Astrocyte (in vitro differentiated cells and primary cell): ENCODE results near the gene SUN5. TPM values are rescaled to one million over a fixed set of nuclear protein-coding genes. Genes with fewer than 3 reads are reported as not detected.

Experiments
- DNase-seq: peaks from one replicate; pipeline ENCODE4 v3.0.0-alpha.2; 2010; ENCODE audit warnings: low read depth
- FAIRE-seq: peaks from 2 replicates; lab custom pipeline; 2011; peaks lifted over from hg19 to GRCh38; lab: Jason Lieb, UNC
- H2AFZ ChIP-seq: 2 replicates; pipeline ENCODE4 v1.6.0; 2012; ENCODE audit warnings: low read depth, low read length, inconsistent platforms
- H3K27ac ChIP-seq: 2 replicates; pipeline ENCODE4 v1.5.1; 2011; ENCODE audit warnings: low read depth, low read length, inconsistent platforms
- H3K27me3 ChIP-seq: 2 replicates; pipeline ENCODE4 v1.6.0; 2011; ENCODE audit warnings: low read length, inconsistent platforms; ENCODE audit not compliant: insufficient read depth
- H3K36me3 ChIP-seq: 2 replicates; pipeline ENCODE4 v1.5.1; 2011; ENCODE audit warnings: low read length, inconsistent platforms; ENCODE audit not compliant: insufficient read depth
- H3K4me1 ChIP-seq: 2 replicates; pipeline ENCODE4 v1.5.1; 2011; ENCODE audit warnings: low read length, inconsistent platforms; ENCODE audit not compliant: insufficient read depth
- H3K4me2 ChIP-seq: 2 replicates; pipeline ENCODE4 v1.6.0; 2012; ENCODE audit warnings: low read length, inconsistent platforms
- H3K4me3 ChIP-seq: 2 replicates; pipeline ENCODE4 v1.5.1; 2011; ENCODE audit warnings: low read depth, mild to moderate bottlenecking, low read length, inconsistent platforms; ENCODE audit not compliant: insufficient read depth
- H3K79me2 ChIP-seq: 2 replicates; pipeline ENCODE4 v1.6.0; 2012; ENCODE audit warnings: mild to moderate bottlenecking, low read length, inconsistent platforms; ENCODE audit not compliant: insufficient read depth
- H3K9ac ChIP-seq: 2 replicates; pipeline ENCODE4 v1.6.0; 2012; ENCODE audit warnings: mild to moderate bottlenecking, low read length, inconsistent platforms
- H3K9me3 ChIP-seq: 2 replicates; pipeline ENCODE4 v1.5.1; 2012; ENCODE audit warnings: low read depth, mild to moderate bottlenecking, low read length, inconsistent platforms; ENCODE audit not compliant: insufficient read depth
- H4K20me1 ChIP-seq: 2 replicates; pipeline ENCODE4 v1.6.0; 2012; ENCODE audit warnings: low read length, inconsistent platforms; ENCODE audit not compliant: insufficient read depth
- H3K27ac Mint-ChIP-seq: one replicate; pipeline ENCODE4 v1.8.0; 2021; ENCODE audit warnings: mild to moderate bottlenecking, mixed read lengths; ENCODE audit not compliant: unreplicated experiment
- H3K27me3 Mint-ChIP-seq: one replicate; pipeline ENCODE4 v1.8.0; 2021; ENCODE audit warnings: low read depth, mixed read lengths; ENCODE audit not compliant: unreplicated experiment
- H3K36me3 Mint-ChIP-seq: one replicate; pipeline ENCODE4 v1.8.0; 2021; ENCODE audit warnings: low read depth, mixed read lengths; ENCODE audit not compliant: unreplicated experiment
- H3K4me1 Mint-ChIP-seq: one replicate; pipeline ENCODE4 v1.8.0; 2021; ENCODE audit warnings: low read depth, mixed read lengths; ENCODE audit not compliant: unreplicated experiment
- H3K4me3 Mint-ChIP-seq: one replicate; pipeline ENCODE4 v1.8.0; 2021; ENCODE audit warnings: mild to moderate bottlenecking, moderate library complexity, mixed read lengths; ENCODE audit not compliant: unreplicated experiment
- H3K9me3 Mint-ChIP-seq: one replicate; pipeline ENCODE4 v1.8.0; 2021; ENCODE audit warnings: mild to moderate bottlenecking, mixed read lengths; ENCODE audit not compliant: unreplicated experiment
- EZH2 ChIP-seq: IDR thresholded peaks from 2 replicates; pipeline ENCODE4 v1.6.1; 2012; ENCODE audit warnings: mild to moderate bottlenecking, low read length, inconsistent platforms; ENCODE audit not compliant: insufficient read depth
- total RNA-seq: library from RNA; stranded (reverse); gene quantifications from 2 replicates; pipeline ENCODE4 v1.2.1, GENCODE V29; 2021
- TF ChIP-seq, protein P1 (sequence below): IDR thresholded peaks from 2 replicates; pipeline ENCODE4 v1.5.1; 2011; ENCODE audit warnings: low read depth, mild to moderate bottlenecking, inconsistent platforms, low read length, moderate library complexity; ENCODE audit not compliant: insufficient read depth

Gene SUN5
- total RNA-seq, 1 donor from 2014 or later, result not detected

GRCh38 chr20:32987044-32987825 lies 17.0 kb downstream of the SUN5 start:
- no peak overlapping the region for H3K4me3 ChIP-seq
- H3K27ac ChIP-seq, result no peak overlapping the region
- Mint-ChIP-seq H3K27ac (no peak overlapping the region), H3K4me3 (no peak overlapping the region), H3K36me3 (no peaks in the 10 kb centered on the region), H3K27me3 (peaks cover 21% of the 10 kb centered on the region), H3K9me3 (no peaks in the 10 kb centered on the region), H3K4me1 (no peaks in the 10 kb centered on the region)
- H3K4me2 ChIP-seq, result no peak overlapping the region
- DNase-seq (no peak), FAIRE-seq (no peak)
- no peak overlapping the region for H3K9ac ChIP-seq
- H3K79me2 ChIP-seq, result no peaks in the 10 kb centered on the region
- H3K27me3 ChIP-seq, result no peaks in the 10 kb centered on the region
- TF ChIP-seq, protein P1, sequence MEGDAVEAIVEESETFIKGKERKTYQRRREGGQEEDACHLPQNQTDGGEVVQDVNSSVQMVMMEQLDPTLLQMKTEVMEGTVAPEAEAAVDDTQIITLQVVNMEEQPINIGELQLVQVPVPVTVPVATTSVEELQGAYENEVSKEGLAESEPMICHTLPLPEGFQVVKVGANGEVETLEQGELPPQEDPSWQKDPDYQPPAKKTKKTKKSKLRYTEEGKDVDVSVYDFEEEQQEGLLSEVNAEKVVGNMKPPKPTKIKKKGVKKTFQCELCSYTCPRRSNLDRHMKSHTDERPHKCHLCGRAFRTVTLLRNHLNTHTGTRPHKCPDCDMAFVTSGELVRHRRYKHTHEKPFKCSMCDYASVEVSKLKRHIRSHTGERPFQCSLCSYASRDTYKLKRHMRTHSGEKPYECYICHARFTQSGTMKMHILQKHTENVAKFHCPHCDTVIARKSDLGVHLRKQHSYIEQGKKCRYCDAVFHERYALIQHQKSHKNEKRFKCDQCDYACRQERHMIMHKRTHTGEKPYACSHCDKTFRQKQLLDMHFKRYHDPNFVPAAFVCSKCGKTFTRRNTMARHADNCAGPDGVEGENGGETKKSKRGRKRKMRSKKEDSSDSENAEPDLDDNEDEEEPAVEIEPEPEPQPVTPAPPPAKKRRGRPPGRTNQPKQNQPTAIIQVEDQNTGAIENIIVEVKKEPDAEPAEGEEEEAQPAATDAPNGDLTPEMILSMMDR, result no peak
- no peak for TF ChIP-seq EZH2
- H4K20me1 ChIP-seq, result no peaks in the 10 kb centered on the region
- no peaks in the 10 kb centered on the region for H3K4me1 ChIP-seq
- H3K9me3 ChIP-seq, result no peaks in the 10 kb centered on the region
- H2AFZ ChIP-seq, result no peak overlapping the region
- H3K36me3 ChIP-seq, result no peaks in the 10 kb centered on the region

- Histone ChIP-seq H2AFZ (no peak overlapping the region), H3K4me3 (no peak overlapping the region), H3K4me2 (no peak overlapping the region), H3K79me2 (no peaks in the 10 kb centered on the region), H3K36me3 (no peaks in the 10 kb centered on the region), H3K4me1 (no peaks in the 10 kb centered on the region), H4K20me1 (no peaks in the 10 kb centered on the region), H3K9me3 (no peaks in the 10 kb centered on the region), H3K27me3 (no peaks in the 10 kb centered on the region), H3K27ac (no peak overlapping the region), H3K9ac (no peak overlapping the region)
- no peaks in the 10 kb centered on the region for H3K4me1 Mint-ChIP-seq
- TF ChIP-seq, protein P1, result no peak
- no peak for TF ChIP-seq EZH2
- DNase-seq (no peak), FAIRE-seq (no peak)
- peaks cover under 1% of the 10 kb centered on the region for H3K9me3 Mint-ChIP-seq
- no peak overlapping the region for H3K4me3 Mint-ChIP-seq
- no peak overlapping the region for H3K27ac Mint-ChIP-seq
- H3K27me3 Mint-ChIP-seq, result peaks cover 19% of the 10 kb centered on the region
- no peaks in the 10 kb centered on the region for H3K36me3 Mint-ChIP-seq
Measured at GRCh38 chr20:32986331-32986966, 17.8 kb downstream of the SUN5 start.

DNA sequence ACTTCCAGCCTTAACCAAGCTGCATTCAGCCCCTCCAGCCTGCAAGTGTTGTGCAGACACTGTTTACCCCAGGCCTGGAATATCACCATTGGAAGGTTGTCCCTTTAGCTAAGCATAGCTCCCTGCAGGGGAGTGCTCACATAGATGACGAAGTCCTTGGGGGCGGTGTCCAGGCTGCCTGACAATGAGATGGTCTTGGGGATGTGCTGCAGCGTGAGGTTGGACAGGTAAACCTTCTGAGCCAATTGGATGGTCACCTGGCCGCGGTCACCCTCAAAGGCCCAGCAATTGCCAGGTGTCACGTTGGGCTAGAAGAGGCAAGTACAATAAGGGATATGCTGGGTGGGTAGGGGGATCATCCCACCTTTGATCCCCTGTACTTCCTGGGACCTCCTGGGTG lies 18.6 kb downstream of the SUN5 start:
- H3K27me3 ChIP-seq, result no peaks in the 10 kb centered on the region
- H3K4me2 ChIP-seq, result no peak overlapping the region
- no peak overlapping the region for H3K27ac ChIP-seq
- DNase-seq (no peak), FAIRE-seq (no peak)
- no peaks in the 10 kb centered on the region for H3K9me3 ChIP-seq
- TF ChIP-seq EZH2, result no peak
- TF ChIP-seq, protein P1, result no peak
- H3K27ac Mint-ChIP-seq, result no peak overlapping the region
- no peaks in the 10 kb centered on the region for H3K4me1 Mint-ChIP-seq
- no peak overlapping the region for H3K4me3 Mint-ChIP-seq
- peaks cover 15% of the 10 kb centered on the region for H3K27me3 Mint-ChIP-seq
- no peaks in the 10 kb centered on the region for H3K36me3 ChIP-seq
- no peaks in the 10 kb centered on the region for H3K36me3 Mint-ChIP-seq
- no peak overlapping the region for H2AFZ ChIP-seq
- no peaks in the 10 kb centered on the region for H3K4me1 ChIP-seq
- no peak overlapping the region for H3K9ac ChIP-seq
- H3K4me3 ChIP-seq, result no peak overlapping the region
- H3K79me2 ChIP-seq, result no peaks in the 10 kb centered on the region
- no peaks in the 10 kb centered on the region for H4K20me1 ChIP-seq
- H3K9me3 Mint-ChIP-seq, result peaks cover 2% of the 10 kb centered on the region
